Activated effector memory CD4-positive, alpha-beta T cell treated with Interleukin-2 at 50 U/mL for 16 hours (primary cell): Measurements from ENCODE around the gene IL1RN.

Experiments used
- DNase-seq: peaks from one replicate; pipeline ENCODE4 v3.0.0-alpha.2; 2020

The IL1RN gene

DNA sequence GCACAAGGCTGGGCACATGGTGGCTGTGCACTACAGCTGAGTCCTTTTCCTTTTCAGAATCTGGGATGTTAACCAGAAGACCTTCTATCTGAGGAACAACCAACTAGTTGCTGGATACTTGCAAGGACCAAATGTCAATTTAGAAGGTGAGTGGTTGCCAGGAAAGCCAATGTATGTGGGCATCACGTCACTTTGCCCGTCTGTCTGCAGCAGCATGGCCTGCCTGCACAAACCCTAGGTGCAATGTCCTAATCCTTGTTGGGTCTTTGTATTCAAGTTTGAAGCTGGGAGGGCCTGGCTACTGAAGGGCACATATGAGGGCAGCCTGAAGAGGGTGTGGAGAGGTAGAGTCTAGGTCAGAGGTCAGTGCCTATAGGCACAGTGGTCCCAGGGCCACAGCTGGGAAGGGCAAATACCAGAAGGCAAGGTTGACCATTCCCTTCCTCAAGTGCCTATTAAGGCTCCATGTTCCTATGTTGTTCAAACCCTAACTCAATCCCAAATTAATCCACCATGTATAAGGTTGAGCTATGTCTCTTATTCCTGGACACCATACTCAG is 2.2 kb downstream of the IL1RN start:
- DNase-seq, result no peak

- DNase-seq, result no peak
These were observed 4.2 kb downstream of the IL1RN start for GRCh38 chr2:113131352-113132185.

DNA sequence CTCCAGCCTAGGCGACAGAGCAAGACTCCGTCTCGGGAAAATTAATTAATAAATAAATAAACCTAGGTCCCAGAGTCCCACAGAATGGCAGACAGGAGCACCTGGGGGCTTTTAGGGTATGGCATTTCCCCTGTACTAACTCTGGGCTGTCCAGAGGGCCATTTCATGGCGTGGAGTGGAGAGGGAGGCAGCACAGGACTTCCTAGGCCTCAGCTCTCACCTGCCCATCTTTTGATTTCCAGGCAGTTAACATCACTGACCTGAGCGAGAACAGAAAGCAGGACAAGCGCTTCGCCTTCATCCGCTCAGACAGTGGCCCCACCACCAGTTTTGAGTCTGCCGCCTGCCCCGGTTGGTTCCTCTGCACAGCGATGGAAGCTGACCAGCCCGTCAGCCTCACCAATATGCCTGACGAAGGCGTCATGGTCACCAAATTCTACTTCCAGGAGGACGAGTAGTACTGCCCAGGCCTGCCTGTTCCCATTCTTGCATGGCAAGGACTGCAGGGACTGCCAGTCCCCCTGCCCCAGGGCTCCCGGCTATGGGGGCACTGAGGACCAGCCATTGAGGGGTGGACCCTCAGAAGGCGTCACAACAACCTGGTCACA is 5.1 kb downstream of the IL1RN start:
- no peak for DNase-seq

- no peak for DNase-seq
These were observed 6.6 kb downstream of the IL1RN start for GRCh38 chr2:113133704-113134598.

GRCh38 chr2:113134717-113135116 is 7.3 kb downstream of the IL1RN start:
- DNase-seq, result no peak

- no peak for DNase-seq
These were observed 7.9 kb downstream of the IL1RN start for GRCh38 chr2:113135317-113135716.

DNA sequence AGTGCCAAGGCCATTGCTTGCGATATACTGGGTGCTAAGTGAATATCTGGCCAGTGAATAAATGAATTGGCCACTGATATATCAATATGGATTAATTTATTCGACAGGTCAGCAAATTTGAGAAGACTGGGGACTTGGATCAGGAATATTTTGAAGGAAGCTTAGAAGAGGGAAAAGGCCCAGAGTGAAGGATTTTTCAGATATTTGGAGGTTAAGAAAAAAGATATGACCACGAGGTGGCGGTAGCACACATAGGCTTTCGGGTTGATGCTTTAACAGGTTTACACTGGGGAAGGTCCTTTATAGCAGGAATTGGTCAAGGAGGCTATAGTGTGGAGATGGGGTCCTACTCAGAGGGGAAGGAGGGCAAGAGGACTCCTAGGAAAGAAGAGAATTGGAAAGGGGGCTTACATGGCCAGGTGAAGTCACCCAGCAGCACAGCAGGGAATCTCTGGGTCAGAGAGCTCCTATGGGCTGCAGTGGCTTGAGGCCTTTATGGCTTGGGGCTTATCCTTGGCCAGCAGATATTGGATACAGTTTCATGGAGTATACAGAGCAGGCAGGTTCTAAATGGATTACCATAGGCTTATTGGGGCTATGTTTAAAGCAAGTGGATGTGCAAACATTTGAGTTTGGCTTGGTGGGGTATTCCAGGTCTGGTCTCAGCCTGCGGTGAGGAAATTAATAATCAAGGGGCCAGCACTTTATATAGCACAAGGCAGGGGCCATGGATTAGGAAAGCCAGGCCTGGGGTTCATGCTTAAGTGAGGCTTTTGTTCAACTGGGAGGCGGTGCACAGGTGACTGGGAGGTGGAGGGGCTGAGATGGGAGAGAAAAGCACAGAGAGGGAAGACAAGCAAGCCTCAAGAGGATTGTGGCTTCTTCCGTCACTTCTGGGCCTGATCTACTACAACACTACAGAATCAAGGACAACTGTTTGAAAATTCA is 9.7 kb downstream of the IL1RN start:
- DNase-seq, result no peak

- DNase-seq, result no peak
These were observed 10.4 kb downstream of the IL1RN start for GRCh38 chr2:113137827-113138226.

DNA sequence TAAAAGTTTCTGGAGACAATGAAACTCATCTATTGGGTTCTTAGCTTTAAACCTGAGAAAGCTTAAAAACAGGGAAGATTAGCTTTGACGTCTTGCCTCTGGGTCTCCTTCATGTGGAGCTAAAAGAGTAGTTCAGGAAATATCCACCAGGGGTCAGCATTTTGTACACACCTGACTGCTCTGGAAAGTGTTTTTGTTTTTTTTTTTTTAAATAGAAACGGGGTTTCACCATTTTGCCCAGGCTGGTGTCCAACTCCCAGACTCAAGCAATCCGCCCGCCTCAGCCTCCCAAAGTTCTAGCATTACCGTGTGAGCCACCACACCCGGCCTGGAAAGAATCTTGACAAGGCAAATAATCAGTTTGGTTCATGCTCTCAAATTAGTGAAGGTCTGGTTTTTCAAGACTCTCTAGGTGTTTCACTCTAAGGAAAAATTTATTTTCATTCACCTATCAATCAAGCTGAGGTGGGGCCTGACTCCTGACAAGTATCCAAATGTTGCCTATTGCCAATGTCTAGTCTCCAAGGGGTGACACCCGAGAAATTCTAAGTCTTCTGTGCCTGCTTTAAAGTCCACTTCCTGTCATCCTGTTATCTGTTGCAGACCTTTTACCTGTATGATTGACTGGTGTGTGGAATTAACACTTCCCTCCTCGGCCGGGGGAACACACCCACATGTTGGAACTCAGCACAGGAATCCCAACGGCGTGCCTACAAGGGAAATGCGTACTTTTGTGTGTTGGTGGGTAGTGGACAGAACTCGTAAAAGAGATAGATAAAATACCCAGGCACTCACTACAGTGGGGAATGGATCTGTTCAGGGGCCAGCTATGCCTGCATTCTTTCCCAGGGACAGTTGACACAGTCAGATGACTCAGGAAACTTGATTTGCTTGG is 11.3 kb downstream of the IL1RN start:
- DNase-seq, result no peak

GRCh38 chr2:113141451-113141850 is 14.1 kb downstream of the IL1RN start:
- no peak for DNase-seq

DNA sequence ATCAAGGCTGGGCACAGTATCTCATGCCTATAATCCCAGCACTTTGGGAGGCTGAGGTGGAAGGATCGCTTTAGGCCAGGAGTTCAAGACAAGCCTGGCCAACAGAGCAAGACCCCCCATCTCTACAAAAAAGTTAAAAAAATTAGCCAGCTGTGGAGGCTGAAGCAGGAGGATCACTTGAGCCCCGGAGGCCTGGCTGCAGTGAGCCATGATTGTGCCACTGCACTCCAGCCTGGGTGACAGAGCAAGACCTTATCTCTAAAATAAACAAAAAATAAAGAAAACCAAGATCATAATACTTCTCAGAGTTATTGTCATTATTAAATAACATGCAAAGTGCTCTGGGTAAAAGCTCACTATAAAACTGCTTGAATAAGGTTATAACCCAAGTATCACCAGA is 14.9 kb downstream of the IL1RN start:
- no peak for DNase-seq

- no peak for DNase-seq
These were observed 16.9 kb downstream of the IL1RN start for GRCh38 chr2:113144259-113144658.

DNA sequence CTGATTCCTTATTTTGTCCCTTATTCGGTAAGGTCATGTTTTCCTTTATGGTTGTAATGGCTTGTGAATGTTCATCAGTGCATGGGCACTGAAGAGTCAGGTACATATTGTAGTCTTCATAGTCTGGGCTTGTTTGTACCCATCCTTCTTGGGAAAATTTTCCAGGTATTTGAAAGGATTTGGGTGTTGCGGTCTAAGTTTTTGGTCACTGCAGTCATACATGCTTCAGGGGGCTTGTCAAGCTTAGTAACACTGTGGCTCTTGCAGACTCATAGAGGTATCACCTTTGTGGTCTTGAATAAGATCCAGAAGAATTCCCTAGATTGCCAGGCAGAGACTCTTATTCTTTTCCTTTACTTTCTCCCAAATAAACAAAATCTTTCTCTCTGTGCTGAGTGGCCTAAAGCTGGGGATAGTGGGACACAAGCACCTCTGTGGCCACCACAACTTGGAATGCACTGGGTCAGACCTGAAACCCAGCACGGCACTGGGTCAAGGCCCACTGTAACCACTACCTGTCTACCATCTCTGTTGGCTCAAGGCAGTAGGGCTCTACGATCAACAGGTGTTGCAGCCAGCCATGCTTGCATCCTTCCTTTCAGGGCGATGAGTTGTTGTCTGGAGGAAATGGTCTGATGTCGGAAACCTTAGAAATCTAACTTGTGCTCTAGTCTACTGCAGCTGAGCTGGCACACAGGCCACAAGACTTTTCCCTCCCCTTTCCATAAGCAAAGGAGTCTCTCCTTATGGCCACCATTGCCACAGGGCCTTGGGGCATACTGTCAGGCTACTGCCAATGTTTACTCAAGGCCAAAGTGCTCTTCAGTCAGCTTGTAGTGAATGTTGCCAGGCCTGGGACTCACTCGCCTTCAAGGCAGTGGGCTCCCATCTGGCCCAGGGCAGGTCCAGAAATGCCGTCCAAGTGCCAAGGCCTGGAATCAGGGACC is 21.5 kb downstream of the IL1RN start:
- no peak for DNase-seq

DNA sequence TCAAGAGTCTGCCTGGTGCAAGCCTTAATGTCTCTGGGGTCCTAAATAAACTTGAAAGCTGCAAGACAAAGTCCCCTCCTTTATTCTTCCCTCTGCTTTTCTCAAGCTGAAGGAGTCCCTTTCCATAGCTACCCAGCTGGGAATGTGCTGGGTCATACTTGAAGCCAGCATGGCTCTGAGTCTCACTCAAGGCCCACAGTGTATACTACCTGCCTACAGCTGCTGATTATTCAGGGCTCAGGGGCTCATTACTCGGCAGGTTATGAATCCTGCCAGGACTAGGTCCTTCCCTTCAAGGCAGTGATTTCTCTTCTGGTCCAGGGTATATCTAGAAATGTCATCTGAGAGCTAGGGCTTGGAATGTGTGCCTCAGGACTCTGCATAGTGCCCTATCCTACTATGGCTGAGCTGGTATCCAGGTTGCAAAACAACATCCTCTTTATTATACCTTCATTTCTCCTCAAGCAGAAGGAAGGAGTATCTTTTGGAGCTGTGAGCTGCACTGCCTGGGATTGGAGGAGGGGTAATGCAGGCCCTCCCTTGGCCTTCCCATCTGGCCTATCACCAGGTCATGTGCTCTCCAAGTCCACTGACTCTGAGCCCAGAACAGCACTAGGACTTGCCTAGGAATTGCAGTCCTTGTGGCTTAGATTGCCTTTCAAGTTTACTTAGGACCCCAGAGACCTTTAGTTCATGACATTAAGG is 22.3 kb downstream of the IL1RN start:
- DNase-seq, result no peak

DNA sequence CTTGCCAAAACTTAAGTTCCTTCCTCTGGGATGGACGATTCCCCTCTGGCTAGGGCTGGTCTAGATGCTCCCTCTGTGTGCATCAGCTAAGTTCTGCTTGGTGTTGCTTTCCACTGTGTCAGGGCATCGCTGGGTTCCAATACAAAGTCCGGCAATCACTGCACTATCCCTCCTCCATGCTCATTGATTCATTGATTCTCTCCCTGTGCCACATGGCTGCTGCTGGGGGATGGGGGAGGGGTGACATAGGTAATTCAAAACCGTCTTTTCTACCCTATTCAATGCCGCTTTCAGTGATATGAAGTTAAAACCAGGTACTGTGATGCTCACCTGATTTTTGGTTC is 22.8 kb downstream of the IL1RN start:
- no peak for DNase-seq

- DNase-seq, result no peak
These were observed 27.9 kb downstream of the IL1RN start for GRCh38 chr2:113155331-113155730.

- DNase-seq, result no peak
These were observed 29.1 kb downstream of the IL1RN start for GRCh38 chr2:113156278-113157117.
